ENCODE data around the gene USF2. TPM values are rescaled to one million over a fixed set of nuclear protein-coding genes. Genes with fewer than 3 reads are reported as not detected.

Gene USF2
- total RNA-seq, 1 experiment from 2014 or later, result 123 TPM

- Mint-ChIP-seq H3K4me1 (peaks cover 0 to 4% of the 10 kb centered on the region in 2 experiments; a peak in 1 of 4 replicates), H3K27ac (no peak overlapping the region), H3K4me3 (no peak overlapping the region; a peak in 1 of 5 replicates), H3K36me3 (ENCODE audit: insufficient read depth in 1 of 3, low read depth in 3 of 3) (peaks cover 0 to 2% (median 0%) of the 10 kb centered on the region in 3 experiments; a peak in 1 of 7 replicates), H3K27me3 (ENCODE audit: low read depth) (no peaks in the 10 kb centered on the region; the same call in 1 of the 2 replicates), H3K9me3 (no peaks in the 10 kb centered on the region)
- H2BK5ac ChIP-seq (ENCODE audit: insufficient read length, low read length), result no peak overlapping the region
- no peak overlapping the region for H3K23ac ChIP-seq (ENCODE audit: insufficient read length, low read depth, low read length)
- H3K27ac ChIP-seq (ENCODE audit: insufficient read length, low read depth, low read length), result no peak overlapping the region
- H3K9me3 ChIP-seq (ENCODE audit: control insufficient read depth, low read depth, low read length), result no peaks in the 10 kb centered on the region
- H2BK15ac ChIP-seq (ENCODE audit: low read depth, low read length), result no peak overlapping the region
- no peak for DNase-seq
- no peak overlapping the region for H3K56ac ChIP-seq (ENCODE audit: insufficient read length, low read depth, low read length)
- H3K4ac ChIP-seq (ENCODE audit: low read depth, low read length), result no peak overlapping the region
- H2BK12ac ChIP-seq (ENCODE audit: insufficient read length, low read depth, low read length), result no peak overlapping the region
- WGBS (ENCODE audit: extremely low coverage, insufficient read length, low lambda C conversion rate), result no CpG with 5 or more reads among the region's 10 CpGs
- H4K20me1 ChIP-seq (ENCODE audit: control insufficient read depth, insufficient read depth, insufficient read length), result no peaks in the 10 kb centered on the region
- no peak overlapping the region for H2AFZ ChIP-seq (ENCODE audit: low read length)
- no peak overlapping the region for H4K91ac ChIP-seq (ENCODE audit: insufficient read length, low read depth, low read length)
- H2BK20ac ChIP-seq (ENCODE audit: low read depth, low read length, poor library complexity, severe bottlenecking), result no peak overlapping the region
- no peak for TF ChIP-seq CTCF (conservative IDR thresholded peaks at IDR 0.05)
- no peak overlapping the region for H4K5ac ChIP-seq (ENCODE audit: insufficient read length, low read depth, low read length)
- no peaks in the 10 kb centered on the region for H3K79me2 ChIP-seq (ENCODE audit: insufficient read depth, low read length)
- H3K9ac ChIP-seq (ENCODE audit: extremely low read depth, insufficient read length, low read length), result no peak overlapping the region
- no peak overlapping the region for H4K8ac ChIP-seq (replicated peaks; ENCODE audit: insufficient read length, low read depth, low read length)
- H3T11ph ChIP-seq (ENCODE audit: low read length), result no peak overlapping the region
- H3K79me1 ChIP-seq (ENCODE audit: insufficient read depth, low read depth, low read length, poor library complexity, severe bottlenecking), result no peaks in the 10 kb centered on the region
- no peaks in the 10 kb centered on the region; the same call in 1 of the 2 replicates for H3K4me1 ChIP-seq (ENCODE audit: insufficient read depth, low read length)
- no peak overlapping the region for H2BK120ac ChIP-seq (ENCODE audit: low read depth, low read length, poor library complexity, severe bottlenecking)
- H3K23me2 ChIP-seq (ENCODE audit: insufficient read length, low read depth, low read length, poor library complexity, severe bottlenecking), result no peaks in the 10 kb centered on the region
- H3K27me3 ChIP-seq (ENCODE audit: insufficient read depth, low read length), result no peaks in the 10 kb centered on the region
- H3K4me2 ChIP-seq (ENCODE audit: insufficient read depth, insufficient read length, low read length), result no peak overlapping the region
- H2AK5ac ChIP-seq (ENCODE audit: insufficient read length, low read length), result no peak overlapping the region
- no peak overlapping the region for H3K18ac ChIP-seq (ENCODE audit: insufficient read length, low read depth, low read length)
- H3K14ac ChIP-seq (ENCODE audit: insufficient read depth, low read length), result no peak overlapping the region
These were observed 42.2 kb downstream of the USF2 start for GRCh38 chr19:35310811-35311465.
